K562 (cell line): Measurements from ENCODE around the gene ACBD3. TPM values are rescaled to one million over a fixed set of nuclear protein-coding genes. Genes with fewer than 3 reads are reported as not detected.
A peak's percentile ranks its signal among the peaks of the same experiment; 100 is the strongest.

Experiments used
- ATF7 ChIP-seq: fragments of 450-650 bp; IDR thresholded peaks from 2 replicates; pipeline ENCODE4 v1.7.1; 2014; ENCODE audit warnings: mild to moderate bottlenecking, moderate library complexity
- BRCA1 ChIP-seq, 2 experiments: fragments of 450-650 bp in 1 of 2; sonication (generic) in 1 of 2; formaldehyde crosslinking in 1 of 2; IDR thresholded peaks; 2 replicates each; pipeline versions ENCODE4 v1.5.0 to v1.6.1; 2017 to 2020; ENCODE audit warnings: mild to moderate bottlenecking in 1 of 2, missing genetic modification reagents in 1 of 2
- ELF2 ChIP-seq: fragments of 250-450 bp; sonication (Bioruptor Pico); IDR thresholded peaks from 2 replicates; pipeline ENCODE4 v1.5.0; 2021; ENCODE audit warnings: mild to moderate bottlenecking
- HNRNPLL ChIP-seq: fragments of 200-400 bp; formaldehyde crosslinking; IDR thresholded peaks from 2 replicates; pipeline ENCODE4 v1.6.1; 2017; ENCODE audit warnings: low read length, low read depth, mild to moderate bottlenecking; ENCODE audit not compliant: poor library complexity, severe bottlenecking
- KDM5B ChIP-seq: fragments of 200-600 bp; sonication (generic); IDR thresholded peaks from 2 replicates; pipeline ENCODE4 v1.6.1; 2012; ENCODE audit warnings: low read depth, mild to moderate bottlenecking, moderate library complexity, low read length, control low read depth, inconsistent platforms; ENCODE audit not compliant: insufficient replicate concordance
- LCOR ChIP-seq: sonication (generic); formaldehyde crosslinking; IDR thresholded peaks from 2 replicates; pipeline ENCODE4 v1.8.0; 2022; ENCODE audit warnings: mild to moderate bottlenecking, missing genetic modification reagents
- MCM5 ChIP-seq: fragments of 450-650 bp; IDR thresholded peaks from 2 replicates; pipeline ENCODE4 v1.6.1; 2016; ENCODE audit warnings: low read depth
- NCOR1 ChIP-seq: fragments of 450-650 bp; IDR thresholded peaks from 2 replicates; pipeline ENCODE4 v1.6.1; 2016; ENCODE audit warnings: mild to moderate bottlenecking, moderate library complexity
- NFE2 ChIP-seq: IDR thresholded peaks from 2 replicates; pipeline ENCODE4 v1.6.1; 2014; ENCODE audit warnings: antibody characterized with exemption, low read depth
- PHB ChIP-seq: fragments of 250-450 bp; sonication (Bioruptor Pico); IDR thresholded peaks from 2 replicates; pipeline ENCODE4 v1.5.0; 2021
- PHF21A ChIP-seq: fragments of 450-650 bp; IDR thresholded peaks from 2 replicates; pipeline ENCODE4 v1.6.1; 2017; ENCODE audit warnings: low read depth, borderline replicate concordance
- POLR3A ChIP-seq: IDR thresholded peaks from 2 replicates; pipeline ENCODE4 v1.6.1; 2011; ENCODE audit warnings: borderline replicate concordance, mild to moderate bottlenecking, moderate library complexity; ENCODE audit not compliant: insufficient read length, insufficient read depth; ENCODE audit errors: extremely low read depth
- PURB ChIP-seq: sonication (generic); formaldehyde crosslinking; IDR thresholded peaks from 2 replicates; pipeline ENCODE4 v1.9.0; 2021; ENCODE audit warnings: low read depth, mild to moderate bottlenecking, missing genetic modification reagents
- SAFB ChIP-seq: fragments of 200-400 bp; formaldehyde crosslinking; IDR thresholded peaks from 2 replicates; pipeline ENCODE4 v1.6.1; 2017; ENCODE audit warnings: low read depth, low read length, borderline replicate concordance
- SOX6 ChIP-seq: fragments of 450-650 bp; IDR thresholded peaks from 2 replicates; pipeline ENCODE4 v1.6.1; 2014; ENCODE audit warnings: mild to moderate bottlenecking
- ZBTB1 ChIP-seq: sonication (generic); formaldehyde crosslinking; IDR thresholded peaks from 2 replicates; pipeline ENCODE4 v1.8.1; 2023; ENCODE audit warnings: missing genetic modification reagents, low read depth, mild to moderate bottlenecking, borderline replicate concordance
- ZC3H8 ChIP-seq: fragments of 450-650 bp; IDR thresholded peaks from 2 replicates; pipeline ENCODE4 v1.6.1; 2017
- ZNF124 ChIP-seq: sonication (generic); formaldehyde crosslinking; IDR thresholded peaks from 2 replicates; pipeline ENCODE4 v1.8.1; 2022; ENCODE audit warnings: missing genetic modification reagents
- ZNF146 ChIP-seq: IDR thresholded peaks from one replicate; pipeline ENCODE4 v1.6.1; 2018; ENCODE audit warnings: missing compliant biosample characterization; ENCODE audit not compliant: unreplicated experiment
- polyA plus RNA-seq, 8 experiments: library from polyadenylated mRNA; depleted of rRNA in 4 of 8; stranded (reverse) in 5 of 8; unstranded in 3 of 8; fragments of >200 nt; fragmentation: Nextera tagmentation in 2 of 8; fragmentation: Illumina TruSeq in 1 of 8; extraction: Ambion mirVana in 2 of 8; extraction: Trizol in 1 of 8; gene quantifications; 2 replicates each; pipeline versions ENCODE4 v1.2.1 to v1.2.3, GENCODE V29; 2011 to 2014; ENCODE audit warnings: inconsistent platforms in 1 of 8, missing spikeins in 1 of 8
- total RNA-seq, 7 experiments: library from RNA; depleted of rRNA in 6 of 7; stranded (reverse); fragments of >200 nt in 6 of 7; fragmentation: Illumina TruSeq in 2 of 7; extraction: Trizol in 2 of 7; gene quantifications; 2 replicates each; pipeline versions ENCODE4 v1.2.1 to v1.2.3, GENCODE V29; 2011 to 2021; ENCODE audit warnings: low replicate concordance in 1 of 7
- TF ChIP-seq, protein P1 (sequence below): fragments of 250-450 bp; sonication (Bioruptor Pico); IDR thresholded peaks from 2 replicates; pipeline ENCODE4 v1.5.0; 2020; ENCODE audit warnings: mild to moderate bottlenecking, borderline replicate concordance
- TF ChIP-seq, protein P2 (sequence below): sonication (generic); formaldehyde crosslinking; IDR thresholded peaks from 2 replicates; pipeline ENCODE4 v1.4.0; 2020; ENCODE audit warnings: mild to moderate bottlenecking, missing genetic modification reagents
- TF ChIP-seq, protein P3 (sequence below): sonication (generic); formaldehyde crosslinking; IDR thresholded peaks from 2 replicates; pipeline ENCODE4 v1.8.1; 2023; ENCODE audit warnings: mild to moderate bottlenecking, missing genetic modification reagents, moderate library complexity
- TF ChIP-seq, protein P4 (sequence below), 2 experiments: fragments of 450-650 bp; conservative IDR thresholded peaks; 2 replicates each; pipeline ENCODE4 v1.6.1; 2017; ENCODE audit warnings: mild to moderate bottlenecking in 2 of 2, moderate library complexity in 2 of 2
- TF ChIP-seq, protein P5 (sequence below): fragments of 250-450 bp; sonication (Bioruptor Pico); IDR thresholded peaks from 2 replicates; pipeline ENCODE4 v1.9.0; 2021; ENCODE audit warnings: mild to moderate bottlenecking

Gene ACBD3
- total and polyA plus RNA-seq, 9 of the 15 experiments (the other 6 are each of a cell fraction or from before 2014, with no cell fraction given), result 11.1 to 36.7 (median 26.9) TPM

DNA sequence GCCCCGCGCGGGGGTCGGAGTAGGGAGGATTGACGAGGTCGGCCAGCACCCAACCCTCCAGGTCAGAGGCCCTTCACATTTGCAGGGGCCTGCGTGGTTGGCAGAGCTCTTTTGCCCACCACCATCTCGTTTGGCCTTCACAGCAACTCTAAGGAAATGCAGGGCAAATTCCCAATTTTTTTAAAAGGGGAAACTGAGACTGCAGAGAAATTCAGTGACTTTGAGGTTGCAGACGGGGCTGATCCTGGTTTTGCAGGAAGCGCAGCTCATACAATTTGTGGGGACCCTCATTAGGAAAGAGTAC lies 430 bp upstream of the ACBD3 start (continued):
- TF ChIP-seq, protein P1, sequence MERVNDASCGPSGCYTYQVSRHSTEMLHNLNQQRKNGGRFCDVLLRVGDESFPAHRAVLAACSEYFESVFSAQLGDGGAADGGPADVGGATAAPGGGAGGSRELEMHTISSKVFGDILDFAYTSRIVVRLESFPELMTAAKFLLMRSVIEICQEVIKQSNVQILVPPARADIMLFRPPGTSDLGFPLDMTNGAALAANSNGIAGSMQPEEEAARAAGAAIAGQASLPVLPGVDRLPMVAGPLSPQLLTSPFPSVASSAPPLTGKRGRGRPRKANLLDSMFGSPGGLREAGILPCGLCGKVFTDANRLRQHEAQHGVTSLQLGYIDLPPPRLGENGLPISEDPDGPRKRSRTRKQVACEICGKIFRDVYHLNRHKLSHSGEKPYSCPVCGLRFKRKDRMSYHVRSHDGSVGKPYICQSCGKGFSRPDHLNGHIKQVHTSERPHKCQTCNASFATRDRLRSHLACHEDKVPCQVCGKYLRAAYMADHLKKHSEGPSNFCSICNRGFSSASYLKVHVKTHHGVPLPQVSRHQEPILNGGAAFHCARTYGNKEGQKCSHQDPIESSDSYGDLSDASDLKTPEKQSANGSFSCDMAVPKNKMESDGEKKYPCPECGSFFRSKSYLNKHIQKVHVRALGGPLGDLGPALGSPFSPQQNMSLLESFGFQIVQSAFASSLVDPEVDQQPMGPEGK (CRISPR knock-in tag), result no peak
- TF ChIP-seq NCOR1, result no peak
- TF ChIP-seq, protein P2, sequence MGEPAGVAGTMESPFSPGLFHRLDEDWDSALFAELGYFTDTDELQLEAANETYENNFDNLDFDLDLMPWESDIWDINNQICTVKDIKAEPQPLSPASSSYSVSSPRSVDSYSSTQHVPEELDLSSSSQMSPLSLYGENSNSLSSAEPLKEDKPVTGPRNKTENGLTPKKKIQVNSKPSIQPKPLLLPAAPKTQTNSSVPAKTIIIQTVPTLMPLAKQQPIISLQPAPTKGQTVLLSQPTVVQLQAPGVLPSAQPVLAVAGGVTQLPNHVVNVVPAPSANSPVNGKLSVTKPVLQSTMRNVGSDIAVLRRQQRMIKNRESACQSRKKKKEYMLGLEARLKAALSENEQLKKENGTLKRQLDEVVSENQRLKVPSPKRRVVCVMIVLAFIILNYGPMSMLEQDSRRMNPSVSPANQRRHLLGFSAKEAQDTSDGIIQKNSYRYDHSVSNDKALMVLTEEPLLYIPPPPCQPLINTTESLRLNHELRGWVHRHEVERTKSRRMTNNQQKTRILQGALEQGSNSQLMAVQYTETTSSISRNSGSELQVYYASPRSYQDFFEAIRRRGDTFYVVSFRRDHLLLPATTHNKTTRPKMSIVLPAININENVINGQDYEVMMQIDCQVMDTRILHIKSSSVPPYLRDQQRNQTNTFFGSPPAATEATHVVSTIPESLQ (CRISPR knock-in tag), result no peak; the same call in 1 of the 2 replicates
- no peak for TF ChIP-seq ZNF146
- TF ChIP-seq ZBTB1 (CRISPR knock-in tag), result no peak
- TF ChIP-seq PURB (CRISPR knock-in tag), result no peak
- no peak for TF ChIP-seq POLR3A
- no peak for TF ChIP-seq HNRNPLL
- TF ChIP-seq ELF2 (CRISPR knock-in tag), result no peak
- TF ChIP-seq LCOR, result 0 out of 2 replicates have a peak, but pooled peaks have one; percentile 17
- TF ChIP-seq, protein P3, sequence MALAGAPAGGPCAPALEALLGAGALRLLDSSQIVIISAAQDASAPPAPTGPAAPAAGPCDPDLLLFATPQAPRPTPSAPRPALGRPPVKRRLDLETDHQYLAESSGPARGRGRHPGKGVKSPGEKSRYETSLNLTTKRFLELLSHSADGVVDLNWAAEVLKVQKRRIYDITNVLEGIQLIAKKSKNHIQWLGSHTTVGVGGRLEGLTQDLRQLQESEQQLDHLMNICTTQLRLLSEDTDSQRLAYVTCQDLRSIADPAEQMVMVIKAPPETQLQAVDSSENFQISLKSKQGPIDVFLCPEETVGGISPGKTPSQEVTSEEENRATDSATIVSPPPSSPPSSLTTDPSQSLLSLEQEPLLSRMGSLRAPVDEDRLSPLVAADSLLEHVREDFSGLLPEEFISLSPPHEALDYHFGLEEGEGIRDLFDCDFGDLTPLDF (CRISPR knock-in tag), result no peak
- no peak for TF ChIP-seq KDM5B
- no peak for TF ChIP-seq NFE2
- TF ChIP-seq ATF7, result no peak
- no peak for TF ChIP-seq SOX6
- no peak; the same call in 1 of the 2 replicates for TF ChIP-seq PHB
- TF ChIP-seq PHF21A, result no peak
- TF ChIP-seq SAFB, result no peak
- TF ChIP-seq BRCA1 (IDR thresholded peaks at IDR 0.05), result no peak
- 0 out of 2 replicates have a peak, but pooled peaks have one; percentile 62 for TF ChIP-seq BRCA1 (CRISPR knock-in tag; IDR thresholded peaks at IDR 0.05)
- TF ChIP-seq, protein P4, sequence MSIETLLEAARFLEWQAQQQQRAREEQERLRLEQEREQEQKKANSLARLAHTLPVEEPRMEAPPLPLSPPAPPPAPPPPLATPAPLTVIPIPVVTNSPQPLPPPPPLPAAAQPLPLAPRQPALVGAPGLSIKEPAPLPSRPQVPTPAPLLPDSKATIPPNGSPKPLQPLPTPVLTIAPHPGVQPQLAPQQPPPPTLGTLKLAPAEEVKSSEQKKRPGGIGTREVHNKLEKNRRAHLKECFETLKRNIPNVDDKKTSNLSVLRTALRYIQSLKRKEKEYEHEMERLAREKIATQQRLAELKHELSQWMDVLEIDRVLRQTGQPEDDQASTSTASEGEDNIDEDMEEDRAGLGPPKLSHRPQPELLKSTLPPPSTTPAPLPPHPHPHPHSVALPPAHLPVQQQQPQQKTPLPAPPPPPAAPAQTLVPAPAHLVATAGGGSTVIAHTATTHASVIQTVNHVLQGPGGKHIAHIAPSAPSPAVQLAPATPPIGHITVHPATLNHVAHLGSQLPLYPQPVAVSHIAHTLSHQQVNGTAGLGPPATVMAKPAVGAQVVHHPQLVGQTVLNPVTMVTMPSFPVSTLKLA (conservative IDR thresholded peaks at IDR 0.05), result peak in 1 of 2 experiments; percentile 42; a peak in 1 of 4 replicates
- TF ChIP-seq, protein P5, sequence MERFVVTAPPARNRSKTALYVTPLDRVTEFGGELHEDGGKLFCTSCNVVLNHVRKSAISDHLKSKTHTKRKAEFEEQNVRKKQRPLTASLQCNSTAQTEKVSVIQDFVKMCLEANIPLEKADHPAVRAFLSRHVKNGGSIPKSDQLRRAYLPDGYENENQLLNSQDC (CRISPR knock-in tag), result no peak
- TF ChIP-seq MCM5, result no peak
- no peak for TF ChIP-seq ZC3H8
- no peak for TF ChIP-seq ZNF124 (CRISPR knock-in tag)
